PC-3 (cell line): ENCODE results near the gene USH2A. TPM values are rescaled to one million over a fixed set of nuclear protein-coding genes. Genes with fewer than 3 reads are reported as not detected.

Experiments used
- ATAC-seq: fragments of 200-7000 bp; cut with Tn5 transposase; 2 replicates; pipeline ENCODE4 v1.9.1; 2020; ENCODE audit warnings: mild to moderate bottlenecking, moderate library complexity
- BruUV-seq: library from RNA; stranded (reverse); fragments of 400-500 nt; replicated peaks from 2 replicates; lab custom pipeline; 2021; lab: Mats Ljungman, UMichigan
- CTCF ChIA-PET: fragments of 300-600 bp; sonication (Branson Sonifier 250); formaldehyde crosslinking; loops from one replicate; lab custom pipeline; 2022; ENCODE audit warnings: antibody characterized with exemption; lab: Charles Lee
- POLR2A ChIA-PET: fragments of 300-600 bp; sonication (Branson Sonifier 250); formaldehyde crosslinking; loops from one replicate; lab custom pipeline; 2022; ENCODE audit warnings: antibody characterized with exemption; ENCODE audit not compliant: unreplicated experiment; lab: Charles Lee
- DNase-seq: peaks from one replicate; pipeline ENCODE4 v3.0.0-alpha.2; 2015
- H2AFZ ChIP-seq: fragments of 300-600 bp; sonication (generic); 2 replicates; pipeline ENCODE4 v1.6.0; 2016; ENCODE audit warnings: antibody characterized with exemption, low read length
- H3F3A ChIP-seq: fragments of 300-600 bp; sonication (generic); one replicate; pipeline ENCODE4 v1.6.0; 2017; ENCODE audit warnings: antibody characterized with exemption, low read length, control low read depth, mild to moderate bottlenecking; ENCODE audit not compliant: unreplicated experiment
- H3K27ac ChIP-seq: fragments of 300-600 bp; sonication (generic); 2 replicates; pipeline ENCODE4 v1.5.1; 2016; ENCODE audit warnings: mild to moderate bottlenecking, low read length
- H3K27me3 ChIP-seq: fragments of 300-600 bp; sonication (generic); 2 replicates; pipeline ENCODE4 v1.6.1; 2016; ENCODE audit warnings: low read length, mixed read lengths
- H3K36me3 ChIP-seq: fragments of 300-600 bp; sonication (generic); 2 replicates; pipeline ENCODE4 v1.6.1; 2016; ENCODE audit warnings: low read depth, mixed run types, low read length, mixed read lengths
- H3K4me1 ChIP-seq: fragments of 300-600 bp; sonication (generic); 2 replicates; pipeline ENCODE4 v1.5.1; 2016; ENCODE audit warnings: low read length; ENCODE audit not compliant: insufficient read depth
- H3K4me2 ChIP-seq: fragments of 300-600 bp; sonication (generic); 2 replicates; pipeline ENCODE4 v1.6.0; 2016; ENCODE audit warnings: low read length
- H3K4me3 ChIP-seq: fragments of 300-600 bp; sonication (generic); 2 replicates; pipeline ENCODE4 v1.5.1; 2016; ENCODE audit warnings: mild to moderate bottlenecking, low read length, mixed read lengths
- H3K79me2 ChIP-seq: fragments of 300-600 bp; sonication (generic); 2 replicates; pipeline ENCODE4 v1.6.1; 2017; ENCODE audit warnings: low read length, mixed read lengths
- H3K9ac ChIP-seq: fragments of 300-600 bp; sonication (generic); 2 replicates; pipeline ENCODE4 v1.6.0; 2016; ENCODE audit warnings: mild to moderate bottlenecking, low read length
- H3K9me2 ChIP-seq: fragments of 300-600 bp; sonication (generic); replicated peaks from 2 replicates; pipeline ENCODE4 v1.6.1; 2016; ENCODE audit warnings: mixed run types, low read length, mixed read lengths
- H3K9me3 ChIP-seq: fragments of 300-600 bp; sonication (generic); 2 replicates; pipeline ENCODE4 v1.6.1; 2016; ENCODE audit warnings: low read length, mixed read lengths
- H4K20me1 ChIP-seq: fragments of 300-600 bp; sonication (generic); 2 replicates; pipeline ENCODE4 v1.6.1; 2016; ENCODE audit warnings: low read length, mixed read lengths
- EZH2 ChIP-seq: fragments of 300-600 bp; sonication (generic); IDR thresholded peaks from one replicate; pipeline ENCODE4 v1.6.1; 2017; ENCODE audit warnings: antibody characterized with exemption, mild to moderate bottlenecking, low read length; ENCODE audit not compliant: unreplicated experiment
- EZH2phosphoT487 ChIP-seq: fragments of 300-600 bp; sonication (generic); IDR thresholded peaks from 2 replicates; pipeline ENCODE4 v1.6.1; 2018; ENCODE audit warnings: mild to moderate bottlenecking, antibody characterized with exemption, low read length, borderline replicate concordance
- intact Hi-C: fragments of 100-400 bp; cut with micrococcal nuclease; formaldehyde crosslinking; loops from 2 replicates; pipeline ENCODE4 v1.9.0; 2023
- total RNA-seq: library from RNA; depleted of rRNA; stranded (reverse); fragments of >200 nt; gene quantifications from 2 replicates; pipeline ENCODE4 v1.2.3, GENCODE V29; 2014
- TF ChIP-seq, protein P1 (sequence below): fragments of 300-600 bp; sonication (generic); conservative IDR thresholded peaks from 2 replicates; pipeline ENCODE4 v1.5.1; 2017; ENCODE audit warnings: antibody characterized with exemption, low read depth, mild to moderate bottlenecking, low read length

The USH2A gene
- total RNA-seq, 1 experiment from 2014 or later: not detected

DNA sequence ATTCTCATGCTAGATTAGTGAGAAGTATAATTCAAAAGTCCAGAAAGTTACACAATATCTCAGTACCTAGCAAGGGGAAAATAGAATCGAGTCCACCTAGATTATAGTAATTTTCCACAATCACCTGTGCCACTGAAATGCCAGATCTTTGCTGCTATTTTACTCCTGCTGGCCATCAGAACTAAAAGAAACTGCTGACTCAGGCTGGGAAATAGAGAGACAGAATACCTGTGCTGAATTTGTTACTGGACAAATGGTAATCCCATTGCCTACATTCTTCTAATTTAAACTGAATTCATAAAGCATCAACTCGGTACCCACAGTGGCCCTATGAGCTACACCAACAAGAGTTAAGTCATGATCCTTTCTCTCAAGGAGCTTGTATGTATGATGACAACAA, 55.0 kb downstream of the USH2A start:
- ChIA-PET POLR2A (no interaction called here), CTCF (no interaction called here)
- Histone ChIP-seq H3K36me3 (no peaks in the 10 kb centered on the region), H3K9ac (no peak overlapping the region), H3K27ac (no peak overlapping the region), H3K4me1 (no peaks in the 10 kb centered on the region), H3K27me3 (no peaks in the 10 kb centered on the region), H3K4me2 (no peak overlapping the region), H2AFZ (no peak overlapping the region), H3K9me2 (no peaks in the 10 kb centered on the region), H3K79me2 (no peaks in the 10 kb centered on the region), H3F3A (no peaks in the 10 kb centered on the region), H3K9me3 (no peaks in the 10 kb centered on the region), H4K20me1 (no peaks in the 10 kb centered on the region), H3K4me3 (no peak overlapping the region)
- TF ChIP-seq EZH2 (no peak), EZH2phosphoT487 (no peak)
- TF ChIP-seq, protein P1, sequence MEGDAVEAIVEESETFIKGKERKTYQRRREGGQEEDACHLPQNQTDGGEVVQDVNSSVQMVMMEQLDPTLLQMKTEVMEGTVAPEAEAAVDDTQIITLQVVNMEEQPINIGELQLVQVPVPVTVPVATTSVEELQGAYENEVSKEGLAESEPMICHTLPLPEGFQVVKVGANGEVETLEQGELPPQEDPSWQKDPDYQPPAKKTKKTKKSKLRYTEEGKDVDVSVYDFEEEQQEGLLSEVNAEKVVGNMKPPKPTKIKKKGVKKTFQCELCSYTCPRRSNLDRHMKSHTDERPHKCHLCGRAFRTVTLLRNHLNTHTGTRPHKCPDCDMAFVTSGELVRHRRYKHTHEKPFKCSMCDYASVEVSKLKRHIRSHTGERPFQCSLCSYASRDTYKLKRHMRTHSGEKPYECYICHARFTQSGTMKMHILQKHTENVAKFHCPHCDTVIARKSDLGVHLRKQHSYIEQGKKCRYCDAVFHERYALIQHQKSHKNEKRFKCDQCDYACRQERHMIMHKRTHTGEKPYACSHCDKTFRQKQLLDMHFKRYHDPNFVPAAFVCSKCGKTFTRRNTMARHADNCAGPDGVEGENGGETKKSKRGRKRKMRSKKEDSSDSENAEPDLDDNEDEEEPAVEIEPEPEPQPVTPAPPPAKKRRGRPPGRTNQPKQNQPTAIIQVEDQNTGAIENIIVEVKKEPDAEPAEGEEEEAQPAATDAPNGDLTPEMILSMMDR: no peak
- ATAC-seq (no peak), DNase-seq (no peak)
- BruUV-seq: no TSS peak
- intact Hi-C loops: no loop called here

DNA sequence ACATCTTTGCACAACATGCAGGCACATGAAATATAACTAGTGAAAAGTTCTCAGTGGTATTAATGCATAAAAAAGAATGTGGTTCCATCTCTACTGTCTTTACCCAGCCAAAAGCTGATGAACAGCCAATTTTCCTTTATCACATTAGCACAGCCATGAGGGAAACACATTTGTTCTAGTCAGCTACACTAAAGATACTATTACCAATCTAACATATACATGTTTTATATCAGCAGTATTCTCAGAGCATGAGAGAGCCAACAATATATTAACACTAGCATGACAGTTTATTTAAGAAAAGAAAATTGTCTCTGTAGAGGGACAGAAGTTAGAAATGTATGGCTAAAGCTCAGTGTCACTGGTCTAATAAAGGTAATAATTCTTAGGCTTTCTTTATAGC, 56.3 kb downstream of the USH2A start:
- no peak overlapping the region for H2AFZ ChIP-seq
- H3K27ac ChIP-seq: no peak overlapping the region
- TF ChIP-seq EZH2phosphoT487 (no peak), EZH2 (no peak)
- TF ChIP-seq, protein P1: no peak
- no peaks in the 10 kb centered on the region for H3K27me3 ChIP-seq
- no peaks in the 10 kb centered on the region for H3K79me2 ChIP-seq
- ChIA-PET POLR2A (no interaction called here), CTCF (no interaction called here)
- ATAC-seq: no peak
- H3K4me2 ChIP-seq: no peak overlapping the region
- no peaks in the 10 kb centered on the region for H4K20me1 ChIP-seq
- DNase-seq: no peak
- no peaks in the 10 kb centered on the region for H3K9me3 ChIP-seq
- H3F3A ChIP-seq: no peaks in the 10 kb centered on the region
- no peaks in the 10 kb centered on the region for H3K36me3 ChIP-seq
- H3K9me2 ChIP-seq: no peaks in the 10 kb centered on the region
- intact Hi-C loops: no loop called here
- no peak overlapping the region for H3K4me3 ChIP-seq
- H3K9ac ChIP-seq: no peak overlapping the region
- BruUV-seq: no TSS peak
- no peaks in the 10 kb centered on the region for H3K4me1 ChIP-seq

DNA sequence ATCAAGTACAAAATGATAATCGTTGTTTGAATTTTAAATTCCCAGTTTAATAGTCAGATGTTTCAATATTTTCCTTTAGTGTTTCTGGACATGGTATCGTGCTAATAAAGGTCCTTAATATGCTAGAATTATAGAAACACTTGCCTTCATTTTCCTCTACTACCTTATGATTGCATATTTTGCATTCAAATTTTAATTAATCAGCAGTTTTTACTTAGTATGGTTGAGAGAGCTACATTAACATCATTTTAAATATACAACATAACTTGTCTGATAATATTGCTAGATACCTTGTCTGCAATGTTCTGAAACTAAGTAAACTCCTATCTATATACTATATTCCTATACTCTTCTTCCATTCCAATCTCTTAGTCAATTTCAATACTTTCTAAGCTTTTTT, 66.3 kb downstream of the USH2A start:
- no peaks in the 10 kb centered on the region for H3K9me3 ChIP-seq
- TF ChIP-seq EZH2: no peak
- TF ChIP-seq, protein P1: no peak
- no peak for TF ChIP-seq EZH2phosphoT487
- intact Hi-C loops: no loop called here
- no peak overlapping the region for H3K4me3 ChIP-seq
- H4K20me1 ChIP-seq: no peaks in the 10 kb centered on the region
- H3K9me2 ChIP-seq: no peaks in the 10 kb centered on the region
- ATAC-seq (no peak), DNase-seq (no peak)
- no peaks in the 10 kb centered on the region for H3F3A ChIP-seq
- H2AFZ ChIP-seq: no peak overlapping the region
- POLR2A ChIA-PET: no interaction called here
- H3K4me1 ChIP-seq: no peaks in the 10 kb centered on the region
- no peak overlapping the region for H3K4me2 ChIP-seq
- no peaks in the 10 kb centered on the region for H3K27me3 ChIP-seq
- CTCF ChIA-PET: interaction anchor here (0.5 kb wide), 1 partner anchor 209 kb away, joined by 3 read pairs; no protein-coding TSS in a partner anchor
- BruUV-seq: no TSS peak
- H3K9ac ChIP-seq: no peak overlapping the region
- H3K27ac ChIP-seq: no peak overlapping the region
- H3K36me3 ChIP-seq: no peaks in the 10 kb centered on the region
- H3K79me2 ChIP-seq: no peaks in the 10 kb centered on the region
